K562 (cell line): Measurements from ENCODE around the gene RGPD6. TPM values are rescaled to one million over a fixed set of nuclear protein-coding genes. Genes with fewer than 3 reads are reported as not detected.
"Not testable (repeated sequence)": the region's sequence is repeated elsewhere in the genome, so short reads cannot be mapped to it uniquely, and the experiment has no call there.

Experiments used
- ATAC-seq: fragments of 200-7000 bp; cut with Tn5 transposase; 3 replicates; pipeline ENCODE4 v1.9.1; 2020; ENCODE audit warnings: moderate library complexity
- BruUV-seq: library from RNA; stranded (reverse); fragments of 400-500 nt; replicated peaks from 2 replicates; lab custom pipeline; 2021; lab: Mats Ljungman, UMichigan
- CTCF ChIA-PET: fragments of 300-600 bp; formaldehyde crosslinking; extraction: SDS; loops from one replicate; lab custom pipeline; 2021; ENCODE audit warnings: low intra/inter-chr PET ratio; lab: Yijun Ruan, JAX
- POLR2A ChIA-PET: fragments of 300-600, 350-650 bp; sonication (Branson Sonifier 250); formaldehyde crosslinking; extraction: SDS; loops from one replicate; lab custom pipeline; 2021; ENCODE audit warnings: antibody characterized with exemption, inconsistent platforms; lab: Yijun Ruan, JAX
- DNase-seq, 4 experiments: peaks; one replicate each; pipeline versions ENCODE4 v3.0.0 to v3.0.0-alpha.2; 2011 to 2018; ENCODE audit warnings: low spot score in 3 of 4, mixed read lengths in 3 of 4; ENCODE audit errors: extremely low read depth in 1 of 4
- FAIRE-seq: peaks from 2 replicates; lab custom pipeline; 2011; peaks lifted over from hg19 to GRCh38; lab: Jason Lieb, UNC
- H2AFZ ChIP-seq: 2 replicates; pipeline ENCODE4 v1.6.0; 2011; ENCODE audit warnings: low read depth, low read length, control low read depth, inconsistent platforms
- H3K27ac ChIP-seq: fragments of 200-600 bp; 3 replicates; pipeline ENCODE4 v1.8.0; 2011; ENCODE audit warnings: low read depth, mild to moderate bottlenecking, control low read depth, inconsistent platforms, low read length, moderate library complexity, mixed read lengths; ENCODE audit errors: extremely low read depth
- H3K27me3 ChIP-seq, 2 experiments: fragments of 300-600 bp in 1 of 2; 2 replicates in 1 of 2; 3 replicates in 1 of 2; pipeline versions ENCODE4 v1.6.0 to v1.8.0; 2011; ENCODE audit warnings: inconsistent platforms in 2 of 2, low read length in 2 of 2, mild to moderate bottlenecking in 1 of 2, mixed read lengths in 1 of 2, moderate library complexity in 1 of 2; ENCODE audit not compliant: control insufficient read depth in 2 of 2, insufficient read depth in 2 of 2
- H3K36me3 ChIP-seq: fragments of 300-600 bp; 3 replicates; pipeline ENCODE4 v1.8.0; 2011; ENCODE audit warnings: mild to moderate bottlenecking, low read length, inconsistent platforms; ENCODE audit not compliant: control insufficient read depth, insufficient read depth
- H3K4me1 ChIP-seq, 2 experiments: fragments of 200-600 bp in 1 of 2; replicated peaks in 1 of 2; 2 replicates in 1 of 2; 3 replicates in 1 of 2; pipeline versions ENCODE4 v1.5.1 to v1.8.0; 2011; ENCODE audit warnings: inconsistent platforms in 2 of 2, low read length in 2 of 2, mild to moderate bottlenecking in 1 of 2, mixed read lengths in 1 of 2, moderate library complexity in 1 of 2; ENCODE audit not compliant: control insufficient read depth in 2 of 2, insufficient read depth in 2 of 2
- H3K4me2 ChIP-seq: 2 replicates; pipeline ENCODE4 v1.6.1; 2011; ENCODE audit warnings: low read length, control low read depth, inconsistent platforms, mixed read lengths; ENCODE audit not compliant: insufficient read depth
- H3K4me3 ChIP-seq: fragments of 200-600 bp; sonication (generic), shearing (Covaris generic); 2 replicates; pipeline ENCODE4 v1.5.1; 2016; ENCODE audit warnings: control low read depth, inconsistent platforms
- H3K79me2 ChIP-seq: fragments of 200-600 bp; 3 replicates; pipeline ENCODE4 v1.8.0; 2011; ENCODE audit warnings: low read length, inconsistent platforms; ENCODE audit not compliant: control insufficient read depth, insufficient read depth
- H3K9ac ChIP-seq, 2 experiments: 2 replicates each; pipeline versions ENCODE4 v1.6.0 to v1.6.1; 2011; ENCODE audit warnings: low read depth in 2 of 2, low read length in 2 of 2, control low read depth in 1 of 2, inconsistent platforms in 1 of 2, mild to moderate bottlenecking in 1 of 2, mixed read lengths in 1 of 2; ENCODE audit not compliant: insufficient read depth in 1 of 2
- H3K9me1 ChIP-seq: one replicate; pipeline ENCODE4 v1.6.0; 2011; ENCODE audit warnings: inconsistent platforms, mild to moderate bottlenecking, low read length, moderate library complexity; ENCODE audit not compliant: control insufficient read depth, insufficient read depth
- H3K9me3 ChIP-seq: replicated peaks from 2 replicates; pipeline ENCODE4 v1.5.1; 2011; ENCODE audit warnings: low read depth, low read length, inconsistent platforms; ENCODE audit not compliant: control insufficient read depth, insufficient read depth
- H4K20me1 ChIP-seq: replicated peaks from 2 replicates; pipeline ENCODE4 v1.6.1; 2011; ENCODE audit warnings: low read length, inconsistent platforms, mixed read lengths; ENCODE audit not compliant: control insufficient read depth, insufficient read depth
- WGBS: fragments of 100-300 bp; shearing (Covaris generic); methylation state at CpG from one replicate; pipeline ENCODE4 v1.1.6; 2016; ENCODE audit warnings: low coverage, mixed read lengths; ENCODE audit not compliant: insufficient coverage; ENCODE audit errors: missing lambda C conversion rate; 5-methylcytosine and 5-hydroxymethylcytosine counted together
- in situ Hi-C: fragments of 300-500 bp; cut with MboI; formaldehyde crosslinking; loops from 4 replicates; pipeline ENCODE4 v1.15.0; 2018; ENCODE audit warnings: inconsistent platforms, mixed read lengths
- intact Hi-C: fragments of 100-400 bp; cut with micrococcal nuclease; formaldehyde crosslinking; loops from 2 replicates; pipeline ENCODE4 v1.14.2; 2022
- polyA plus RNA-seq, 8 experiments: library from polyadenylated mRNA; depleted of rRNA in 4 of 8; stranded (reverse) in 5 of 8; unstranded in 3 of 8; fragments of >200 nt; fragmentation: Nextera tagmentation in 2 of 8; fragmentation: Illumina TruSeq in 1 of 8; extraction: Ambion mirVana in 2 of 8; extraction: Trizol in 1 of 8; gene quantifications; 2 replicates each; pipeline versions ENCODE4 v1.2.1 to v1.2.3, GENCODE V29; 2011 to 2014; ENCODE audit warnings: inconsistent platforms in 1 of 8, missing spikeins in 1 of 8
- total RNA-seq, 7 experiments: library from RNA; depleted of rRNA in 6 of 7; stranded (reverse); fragments of >200 nt in 6 of 7; fragmentation: Illumina TruSeq in 2 of 7; extraction: Trizol in 2 of 7; gene quantifications; 2 replicates each; pipeline versions ENCODE4 v1.2.1 to v1.2.3, GENCODE V29; 2011 to 2021; ENCODE audit warnings: low replicate concordance in 1 of 7

Gene RGPD6
- total and polyA plus RNA-seq, 9 of the 15 experiments (the other 6 are each of a cell fraction or from before 2014, with no cell fraction given): 0.15 to 2.2 (median 1.0) TPM

GRCh38 chr2:110589677-110590330 is 12.8 kb upstream of the RGPD6 start:
- H3K9ac ChIP-seq, H3K27ac ChIP-seq, H3K9me1 ChIP-seq, H3K79me2 ChIP-seq, BruUV-seq, H3K9me3 ChIP-seq, DNase-seq, ATAC-seq, H3K27me3 ChIP-seq, H3K4me1 ChIP-seq, H3K36me3 ChIP-seq, H2AFZ ChIP-seq, H3K4me3 ChIP-seq, H4K20me1 ChIP-seq, CTCF ChIA-PET, H3K4me2 ChIP-seq, FAIRE-seq, POLR2A ChIA-PET, intact Hi-C loops: not testable (repeated sequence)
- WGBS: no CpG with 5 or more reads among the region's 15 CpGs
- in situ Hi-C loops: loop anchor here (25.0 kb wide), 1 partner anchor 1903 kb away; no protein-coding TSS in a partner anchor

- FAIRE-seq, BruUV-seq, H3K4me2 ChIP-seq, H2AFZ ChIP-seq, H3K4me1 ChIP-seq, intact Hi-C loops, CTCF ChIA-PET, POLR2A ChIA-PET, H3K9me3 ChIP-seq, H3K9ac ChIP-seq, H3K27ac ChIP-seq, H3K36me3 ChIP-seq, ATAC-seq, DNase-seq, H3K9me1 ChIP-seq, H3K4me3 ChIP-seq, H3K27me3 ChIP-seq, H4K20me1 ChIP-seq, H3K79me2 ChIP-seq: not testable (repeated sequence)
- WGBS: no CpG with 5 or more reads among the region's 1 CpG
- in situ Hi-C loops: loop anchor here (25.0 kb wide), 1 partner anchor 1901 kb away; no protein-coding TSS in a partner anchor
These were observed 11.5 kb upstream of the RGPD6 start for GRCh38 chr2:110588520-110588919.

GRCh38 chr2:110579216-110579965 is 2.4 kb upstream of the RGPD6 start:
- H3K9me3 ChIP-seq, H3K9me1 ChIP-seq, H4K20me1 ChIP-seq, intact Hi-C loops, FAIRE-seq, DNase-seq, CTCF ChIA-PET, H3K4me2 ChIP-seq, ATAC-seq, H3K27ac ChIP-seq, BruUV-seq, H3K36me3 ChIP-seq, H3K4me3 ChIP-seq, H3K9ac ChIP-seq, H3K79me2 ChIP-seq, H3K27me3 ChIP-seq, H2AFZ ChIP-seq, H3K4me1 ChIP-seq, POLR2A ChIA-PET: not testable (repeated sequence)
- no CpG with 5 or more reads among the region's 12 CpGs for WGBS
- in situ Hi-C loops: loop anchor here (25.0 kb wide), 1 partner anchor 1892 kb away; no protein-coding TSS in a partner anchor
